ENCODE results near the gene JAK1. TPM values are rescaled to one million over a fixed set of nuclear protein-coding genes. Genes with fewer than 3 reads are reported as not detected.
"Not testable (repeated sequence)": the region's sequence is repeated elsewhere in the genome, so short reads cannot be mapped to it uniquely, and the experiment has no call there.

The JAK1 gene
- total RNA-seq, 4 donors from 2014 or later = 132 to 166 (median 161) TPM

DNA sequence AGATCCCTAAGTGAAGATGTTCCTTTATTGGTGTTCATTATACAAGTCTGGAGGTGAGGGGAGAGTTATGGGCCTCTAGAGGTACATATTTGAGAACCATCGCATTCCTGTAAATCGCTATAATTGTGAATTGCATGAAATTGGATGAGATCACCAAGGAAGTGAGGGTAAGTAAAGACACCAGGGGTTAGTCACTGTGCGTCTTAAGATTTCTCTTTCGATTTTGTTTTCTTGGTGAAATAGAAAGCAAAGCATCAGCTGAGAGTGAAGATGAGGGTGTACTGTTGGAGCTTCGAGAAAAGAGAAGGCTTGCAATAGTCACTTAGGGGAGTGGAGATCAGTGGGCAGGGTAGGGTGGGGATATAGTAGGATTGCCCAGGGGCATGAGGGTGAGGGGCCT lies 139.4 kb downstream of the JAK1 start:
- ATAC-seq = no peak
- no peaks in the 10 kb centered on the region for H3K9me3 ChIP-seq
- WGBS, 2 donors (ENCODE audit: low coverage in 1 of 2) = 71 to 88% methylated on average over 4 to 5 of the region's 5 CpGs
- H3K36me3 ChIP-seq = peaks cover 0 to 12% of the 10 kb centered on the region in 2 donors
- TF ChIP-seq, protein P1, sequence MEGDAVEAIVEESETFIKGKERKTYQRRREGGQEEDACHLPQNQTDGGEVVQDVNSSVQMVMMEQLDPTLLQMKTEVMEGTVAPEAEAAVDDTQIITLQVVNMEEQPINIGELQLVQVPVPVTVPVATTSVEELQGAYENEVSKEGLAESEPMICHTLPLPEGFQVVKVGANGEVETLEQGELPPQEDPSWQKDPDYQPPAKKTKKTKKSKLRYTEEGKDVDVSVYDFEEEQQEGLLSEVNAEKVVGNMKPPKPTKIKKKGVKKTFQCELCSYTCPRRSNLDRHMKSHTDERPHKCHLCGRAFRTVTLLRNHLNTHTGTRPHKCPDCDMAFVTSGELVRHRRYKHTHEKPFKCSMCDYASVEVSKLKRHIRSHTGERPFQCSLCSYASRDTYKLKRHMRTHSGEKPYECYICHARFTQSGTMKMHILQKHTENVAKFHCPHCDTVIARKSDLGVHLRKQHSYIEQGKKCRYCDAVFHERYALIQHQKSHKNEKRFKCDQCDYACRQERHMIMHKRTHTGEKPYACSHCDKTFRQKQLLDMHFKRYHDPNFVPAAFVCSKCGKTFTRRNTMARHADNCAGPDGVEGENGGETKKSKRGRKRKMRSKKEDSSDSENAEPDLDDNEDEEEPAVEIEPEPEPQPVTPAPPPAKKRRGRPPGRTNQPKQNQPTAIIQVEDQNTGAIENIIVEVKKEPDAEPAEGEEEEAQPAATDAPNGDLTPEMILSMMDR (IDR thresholded peaks at IDR 0.05) = no peak
- no peak for TF ChIP-seq EP300 (IDR thresholded peaks at IDR 0.05)
- no peak for TF ChIP-seq POLR2AphosphoS5 (IDR thresholded peaks at IDR 0.05)
- TF ChIP-seq POLR2A (IDR thresholded peaks at IDR 0.05) = no peak
- peaks cover 0 to 9% (median 0%) of the 10 kb centered on the region in 3 donors for H3K4me1 ChIP-seq
- no peak overlapping the region for H3K27ac ChIP-seq
- no peak overlapping the region for H3K4me3 ChIP-seq
- no peaks in the 10 kb centered on the region for H3K27me3 ChIP-seq

DNA sequence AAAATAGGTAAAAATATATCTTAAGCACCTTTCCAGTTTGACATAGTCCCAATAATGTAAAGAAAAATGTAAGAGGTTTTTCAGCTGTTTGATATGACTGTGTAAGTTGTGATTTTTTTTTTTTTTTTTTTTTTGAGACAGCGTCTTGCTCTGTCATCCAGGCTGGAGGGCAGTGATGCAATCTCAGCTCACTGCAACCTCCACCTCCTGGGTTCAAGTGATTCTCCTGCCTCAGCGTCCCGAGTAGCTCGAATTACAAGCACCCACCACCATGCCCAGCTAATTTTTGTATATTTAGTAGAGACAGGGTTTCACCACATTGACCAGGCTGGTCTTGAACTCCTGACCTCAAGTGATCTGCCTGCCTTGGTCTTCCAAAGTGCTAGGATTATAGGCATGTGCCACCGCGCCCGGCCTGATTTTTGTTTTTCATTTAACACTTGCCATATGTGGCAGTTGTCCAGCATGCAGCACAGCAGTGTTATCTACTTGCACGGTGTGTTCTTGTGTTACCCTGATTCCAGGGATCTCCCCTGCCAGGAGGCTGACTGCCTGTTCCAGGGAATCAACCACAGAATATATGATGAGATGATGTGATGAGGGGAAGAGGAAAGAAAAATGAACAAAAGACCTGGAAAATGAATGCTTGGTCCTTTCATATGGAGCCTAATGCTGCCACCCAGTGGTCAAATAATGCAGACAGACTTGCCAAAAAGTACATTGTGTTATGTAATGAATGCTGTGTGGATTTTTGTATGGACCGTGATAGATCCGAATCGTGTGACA lies 142.5 kb downstream of the JAK1 start:
- peaks cover 0 to 8% of the 10 kb centered on the region in 2 donors for H3K36me3 ChIP-seq
- H3K9me3 ChIP-seq = no peaks in the 10 kb centered on the region
- no peak overlapping the region for H3K4me3 ChIP-seq
- TF ChIP-seq POLR2AphosphoS5 (IDR thresholded peaks at IDR 0.05) (peak; percentile 65), EP300 (IDR thresholded peaks at IDR 0.05) (no peak), POLR2A (IDR thresholded peaks at IDR 0.05) (no peak)
- TF ChIP-seq, protein P1 (IDR thresholded peaks at IDR 0.05) = peak; percentile 77 to 91 (median 84)
- no peak overlapping the region for H3K27ac ChIP-seq
- 40% methylated on average over 10 to 11 of the region's 11 CpGs for WGBS, 2 donors (ENCODE audit: low coverage in 1 of 2)
- H3K27me3 ChIP-seq = no peaks in the 10 kb centered on the region
- H3K4me1 ChIP-seq = peaks cover 0 to 9% (median 0%) of the 10 kb centered on the region in 3 donors
- ATAC-seq = peak; percentile 76

DNA sequence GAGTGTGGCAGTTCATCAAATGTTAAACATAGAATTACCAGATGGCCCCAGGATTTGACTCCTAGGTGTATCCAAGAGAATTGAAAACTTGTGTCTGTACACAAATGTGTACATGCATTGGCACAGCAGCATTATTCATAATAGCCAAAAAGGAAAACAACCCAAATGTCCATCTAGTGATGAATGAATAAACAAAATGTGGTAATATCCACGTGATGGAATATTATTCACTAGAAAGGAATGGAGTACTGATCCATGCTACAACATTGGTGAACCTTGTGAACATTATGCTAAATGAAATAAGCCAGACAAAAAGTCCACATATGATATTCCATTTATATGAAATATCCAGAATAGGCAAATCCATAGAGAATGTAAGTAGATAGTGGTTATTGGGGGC lies 143.7 kb downstream of the JAK1 start:
- ATAC-seq = no peak
- Histone ChIP-seq H3K27me3 (no peaks in the 10 kb centered on the region), H3K9me3 (no peaks in the 10 kb centered on the region), H3K4me1 (peaks cover 0 to 9% (median 0%) of the 10 kb centered on the region in 3 donors), H3K27ac (peak overlapping the region in 1 of 4 donors; percentile 20), H3K36me3 (peaks cover 0 to 9% of the 10 kb centered on the region in 2 donors), H3K4me3 (no peak overlapping the region)
- TF ChIP-seq, protein P1 (IDR thresholded peaks at IDR 0.05) = no peak
- TF ChIP-seq EP300 (IDR thresholded peaks at IDR 0.05) (no peak), POLR2AphosphoS5 (IDR thresholded peaks at IDR 0.05) (no peak), POLR2A (IDR thresholded peaks at IDR 0.05) (no peak)
- WGBS, 2 donors (ENCODE audit: low coverage in 1 of 2) = 9 to 17% methylated on average over 1 of the region's 1 CpG

DNA sequence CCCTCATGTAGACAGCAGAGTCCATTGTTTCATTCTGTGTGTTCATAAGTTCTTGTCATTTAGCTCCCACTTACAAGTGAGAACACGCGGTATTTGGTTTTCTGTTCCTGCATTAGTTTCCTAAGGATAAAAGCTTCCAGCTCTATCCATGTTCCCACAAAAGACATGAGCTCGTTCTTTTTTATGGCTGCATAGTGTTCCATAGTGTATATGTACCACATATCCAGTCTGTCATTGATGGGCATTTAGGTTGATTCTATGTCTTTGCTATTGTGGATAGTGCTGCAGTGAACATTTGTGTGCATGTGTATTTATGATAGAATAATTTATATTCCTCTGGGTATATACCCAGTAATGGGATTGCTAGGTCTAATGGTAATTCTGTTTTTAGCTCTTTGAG lies 145.8 kb downstream of the JAK1 start:
- H3K36me3 ChIP-seq = peaks cover 0 to 14% of the 10 kb centered on the region in 2 donors
- H3K4me3 ChIP-seq, H3K9me3 ChIP-seq, H3K27me3 ChIP-seq, ATAC-seq, H3K27ac ChIP-seq, H3K4me1 ChIP-seq: not testable (repeated sequence)
- WGBS, 2 donors (ENCODE audit: low coverage in 1 of 2) = 97 to 100% methylated on average over 2 to 3 of the region's 3 CpGs

DNA sequence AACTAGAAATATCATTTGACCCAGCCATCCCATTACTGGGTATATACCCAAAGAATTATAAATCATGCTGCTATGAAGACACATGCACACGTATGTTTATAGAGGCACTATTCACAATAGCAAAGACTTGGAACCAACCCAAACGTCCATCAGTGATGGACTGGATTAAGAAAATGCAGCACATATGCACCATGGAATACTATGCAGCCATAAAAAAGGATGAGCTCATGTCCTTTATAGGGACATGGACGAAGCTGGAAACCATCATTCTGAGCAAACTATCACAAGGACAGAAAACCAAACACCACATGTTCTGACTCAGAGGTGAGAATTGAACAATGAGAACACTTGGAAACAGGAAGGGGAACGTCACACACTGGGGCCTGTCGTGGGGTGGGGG lies 149.0 kb downstream of the JAK1 start:
- H3K9me3 ChIP-seq, ATAC-seq, H3K4me1 ChIP-seq, H3K27me3 ChIP-seq, H3K4me3 ChIP-seq, H3K27ac ChIP-seq: not testable (repeated sequence)
- 89 to 90% methylated on average over 3 of the region's 5 CpGs for WGBS, 2 donors (ENCODE audit: low coverage in 1 of 2)
- H3K36me3 ChIP-seq = peaks cover 0 to 30% of the 10 kb centered on the region in 2 donors

DNA sequence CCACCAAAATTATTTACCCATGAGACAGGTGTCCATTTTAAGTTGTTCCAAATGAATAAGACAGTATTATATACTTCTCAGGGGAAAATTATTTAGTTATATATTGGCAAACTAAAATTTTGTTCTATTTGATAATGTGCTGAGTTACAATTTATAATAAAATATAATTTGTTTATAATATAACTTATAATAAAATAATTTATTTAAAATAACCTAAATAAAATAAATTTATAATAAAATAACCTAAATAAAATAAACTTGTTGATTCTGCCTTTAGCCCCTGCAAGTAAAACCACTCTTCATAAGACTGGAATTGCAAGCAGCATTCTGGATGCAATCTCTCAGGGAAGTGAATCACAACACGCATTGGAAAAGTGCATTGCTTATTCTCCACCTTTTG lies 151.9 kb downstream of the JAK1 start:
- WGBS, 2 donors (ENCODE audit: low coverage in 1 of 2) = 96 to 100% methylated on average over 1 of the region's 1 CpG
- Histone ChIP-seq H3K4me3 (no peak overlapping the region), H3K9me3 (no peaks in the 10 kb centered on the region), H3K36me3 (peaks cover 0 to 29% of the 10 kb centered on the region in 2 donors), H3K27ac (no peak overlapping the region), H3K27me3 (no peaks in the 10 kb centered on the region), H3K4me1 (peaks cover 0 to 6% (median 0%) of the 10 kb centered on the region in 3 donors)
- no peak for ATAC-seq
- no peak for TF ChIP-seq EP300 (IDR thresholded peaks at IDR 0.05)
- TF ChIP-seq, protein P1 (IDR thresholded peaks at IDR 0.05) = no peak
- TF ChIP-seq POLR2AphosphoS5 (IDR thresholded peaks at IDR 0.05) = no peak
- no peak for TF ChIP-seq POLR2A (IDR thresholded peaks at IDR 0.05)
